DMS153 (cell line): ENCODE results near the gene LPIN3.

Source experiments
- DNase-seq: peaks from one replicate; lab custom pipeline; 2025; lab: John Stamatoyannopoulos, UW

LPIN3 gene

DNA sequence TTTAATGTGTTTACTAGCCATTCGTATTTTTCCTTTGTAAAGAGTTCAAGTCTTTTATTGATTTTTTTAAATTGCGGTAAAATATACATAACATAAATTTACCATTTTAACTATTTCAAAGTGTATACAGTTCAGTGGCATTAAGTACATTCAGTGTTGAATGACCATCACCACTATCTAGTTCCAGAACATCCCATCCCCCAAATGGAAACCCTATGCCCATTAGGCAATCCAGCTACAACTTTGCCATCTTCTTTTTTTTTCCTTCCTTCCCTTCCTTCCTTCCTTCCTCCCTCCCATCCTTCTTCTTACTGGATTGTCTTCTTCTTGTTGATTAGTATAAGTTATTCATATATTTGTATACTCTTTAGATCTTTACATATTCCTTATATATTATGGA lies 8.6 kb downstream of the LPIN3 start:
- no peak for DNase-seq

DNA sequence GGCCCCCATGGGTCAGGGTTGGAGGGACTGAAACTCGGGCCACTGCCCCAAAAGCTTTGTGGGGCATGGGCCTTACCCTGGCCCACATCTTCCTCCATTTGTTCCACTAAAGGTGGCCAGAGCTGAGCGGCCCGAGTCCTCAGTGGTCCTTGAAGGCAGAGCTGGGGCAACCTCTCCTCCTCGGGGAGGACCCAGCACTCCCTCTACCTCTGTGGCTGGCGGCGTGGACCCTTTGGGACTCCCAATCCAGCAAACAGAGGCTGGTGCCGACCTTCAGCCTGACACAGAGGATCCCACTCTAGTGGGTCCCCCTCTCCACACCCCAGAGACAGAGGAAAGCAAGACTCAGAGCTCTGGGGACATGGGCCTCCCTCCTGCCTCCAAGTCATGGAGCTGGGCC lies 9.3 kb downstream of the LPIN3 start:
- no peak for DNase-seq

DNA sequence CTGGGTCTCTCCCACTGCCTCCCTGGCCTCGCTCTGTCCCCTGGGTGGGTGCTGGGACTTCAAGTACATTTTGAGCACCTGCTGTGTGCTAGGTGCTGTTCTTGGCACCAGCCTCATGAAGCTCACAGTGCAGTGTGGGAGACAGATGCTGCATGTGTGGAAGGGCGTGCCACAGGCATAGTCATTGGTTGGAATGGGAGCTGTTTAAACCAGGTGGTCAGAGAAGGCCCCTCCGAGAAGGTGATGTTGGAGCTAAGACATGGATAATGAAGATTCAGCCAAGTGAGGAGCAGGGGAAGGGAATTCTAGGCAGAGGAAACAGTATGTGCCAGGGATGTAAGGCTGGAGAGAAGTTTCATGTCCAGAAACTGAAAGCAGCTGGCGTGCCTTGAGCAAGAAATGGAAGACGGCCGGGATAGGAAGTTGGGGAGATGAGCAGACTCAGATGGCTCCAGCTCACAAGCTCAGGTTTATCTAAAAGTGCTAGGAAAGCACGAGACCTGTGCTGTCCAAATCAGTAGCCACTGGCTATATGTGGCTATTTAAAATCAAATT lies 9.9 kb downstream of the LPIN3 start:
- no peak for DNase-seq

- no peak for DNase-seq
Measured at GRCh38 chr20:41352106-41352505, 11.5 kb downstream of the LPIN3 start.

GRCh38 chr20:41352666-41353065 lies 12.0 kb downstream of the LPIN3 start:
- no peak for DNase-seq

DNA sequence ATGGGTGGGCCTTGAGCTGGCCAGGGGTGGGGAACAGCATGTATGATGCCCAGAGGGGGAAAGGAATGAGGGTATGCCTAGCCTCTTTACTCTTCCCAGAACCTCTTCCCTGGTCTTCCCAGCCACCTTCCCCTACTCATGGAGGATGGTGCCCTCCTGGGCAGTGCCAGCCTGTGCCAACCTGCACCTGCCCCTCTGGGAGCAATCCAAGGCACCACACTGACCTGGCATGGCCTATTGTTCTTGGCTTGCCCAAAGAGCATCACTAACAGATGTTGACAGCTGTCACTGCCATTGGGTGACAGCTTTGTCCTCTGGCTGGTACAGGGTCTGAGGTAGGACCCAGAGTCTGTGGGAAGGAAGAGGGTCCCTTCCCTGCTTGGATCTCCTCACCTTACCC lies 12.9 kb downstream of the LPIN3 start:
- no peak for DNase-seq

GRCh38 chr20:41355192-41355591 lies 14.6 kb downstream of the LPIN3 start:
- DNase-seq, result no peak

DNA sequence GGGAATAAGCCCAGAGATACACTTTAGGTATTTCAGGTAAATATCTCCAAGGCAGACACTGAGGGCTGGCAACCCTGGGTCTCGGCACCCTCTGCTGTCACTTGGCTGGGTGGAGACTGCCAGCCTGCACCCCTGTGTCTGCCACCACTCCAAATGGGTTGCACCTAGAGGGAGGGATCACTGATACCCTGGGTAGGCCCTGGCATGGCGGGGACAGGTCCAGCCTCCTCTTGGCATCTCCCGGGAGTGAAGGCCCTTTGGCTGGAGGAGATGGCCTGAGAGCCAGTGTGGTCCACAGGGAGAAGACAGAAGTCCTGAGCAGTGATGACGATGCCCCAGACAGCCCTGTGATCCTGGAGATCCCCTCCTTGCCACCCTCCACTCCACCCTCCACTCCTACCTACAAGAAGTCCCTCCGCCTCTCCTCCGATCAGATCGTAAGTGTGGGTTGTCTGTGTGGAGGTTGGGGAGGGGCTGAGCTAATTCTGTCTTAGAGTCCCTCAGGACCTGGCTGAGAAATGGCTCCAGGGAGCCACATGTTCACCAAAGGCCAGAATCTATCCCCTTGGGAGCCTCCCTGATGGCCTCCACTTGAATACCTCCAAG lies 15.1 kb downstream of the LPIN3 start:
- no peak for DNase-seq

DNA sequence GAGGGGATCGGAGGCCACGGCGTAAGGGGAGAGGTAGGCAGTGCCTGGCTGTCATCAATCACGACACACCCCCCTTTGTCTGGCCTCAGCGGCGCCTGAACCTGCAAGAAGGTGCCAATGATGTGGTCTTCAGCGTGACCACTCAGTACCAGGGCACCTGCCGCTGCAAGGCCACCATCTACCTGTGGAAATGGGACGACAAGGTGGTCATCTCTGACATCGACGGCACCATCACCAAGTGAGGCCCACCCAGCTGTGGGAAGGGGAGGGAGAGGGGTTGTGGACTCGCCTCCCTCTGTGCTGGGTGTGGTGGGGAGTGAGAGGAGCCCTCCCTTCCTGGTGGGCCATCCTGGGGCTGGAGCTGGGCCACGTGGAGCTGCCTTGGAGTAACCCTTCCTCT lies 16.3 kb downstream of the LPIN3 start:
- DNase-seq, result no peak

GRCh38 chr20:41357424-41358163 lies 17.0 kb downstream of the LPIN3 start:
- no peak for DNase-seq

DNA sequence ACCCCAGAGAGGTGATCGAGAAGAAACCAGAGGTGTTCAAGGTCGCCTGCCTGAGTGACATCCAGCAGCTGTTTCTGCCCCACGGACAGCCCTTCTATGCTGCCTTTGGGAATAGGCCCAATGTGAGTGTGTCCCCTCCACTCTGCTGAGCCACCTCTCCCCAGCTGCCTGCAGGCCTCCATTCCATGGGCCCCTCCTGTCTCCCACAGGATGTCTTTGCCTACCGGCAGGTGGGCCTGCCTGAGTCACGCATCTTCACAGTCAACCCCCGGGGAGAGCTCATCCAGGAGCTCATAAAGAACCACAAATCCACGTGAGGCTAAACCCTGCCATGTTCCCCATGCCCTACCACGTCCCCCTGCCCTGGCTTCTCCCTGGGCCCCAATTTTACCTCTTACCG lies 17.6 kb downstream of the LPIN3 start:
- no peak for DNase-seq

DNA sequence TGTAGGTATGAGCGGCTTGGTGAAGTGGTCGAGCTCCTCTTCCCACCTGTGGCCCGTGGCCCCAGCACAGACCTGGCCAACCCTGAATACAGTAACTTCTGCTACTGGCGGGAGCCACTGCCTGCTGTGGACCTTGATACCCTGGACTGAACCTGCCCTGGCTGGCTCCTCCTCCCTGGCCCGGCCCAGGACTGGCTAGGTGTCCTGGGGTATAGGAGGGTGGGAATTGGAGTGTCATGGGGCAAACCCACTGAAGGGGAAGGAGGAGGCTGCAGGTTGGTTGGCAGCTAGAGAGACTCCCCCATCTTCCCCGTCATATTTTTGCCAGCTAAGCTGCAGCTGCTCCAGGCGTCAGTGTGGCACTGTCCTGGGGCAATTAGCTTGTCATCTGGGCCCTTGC lies 18.1 kb downstream of the LPIN3 start:
- DNase-seq, result no peak

GRCh38 chr20:41359541-41360011 lies 19.0 kb downstream of the LPIN3 start:
- no peak for DNase-seq

DNA sequence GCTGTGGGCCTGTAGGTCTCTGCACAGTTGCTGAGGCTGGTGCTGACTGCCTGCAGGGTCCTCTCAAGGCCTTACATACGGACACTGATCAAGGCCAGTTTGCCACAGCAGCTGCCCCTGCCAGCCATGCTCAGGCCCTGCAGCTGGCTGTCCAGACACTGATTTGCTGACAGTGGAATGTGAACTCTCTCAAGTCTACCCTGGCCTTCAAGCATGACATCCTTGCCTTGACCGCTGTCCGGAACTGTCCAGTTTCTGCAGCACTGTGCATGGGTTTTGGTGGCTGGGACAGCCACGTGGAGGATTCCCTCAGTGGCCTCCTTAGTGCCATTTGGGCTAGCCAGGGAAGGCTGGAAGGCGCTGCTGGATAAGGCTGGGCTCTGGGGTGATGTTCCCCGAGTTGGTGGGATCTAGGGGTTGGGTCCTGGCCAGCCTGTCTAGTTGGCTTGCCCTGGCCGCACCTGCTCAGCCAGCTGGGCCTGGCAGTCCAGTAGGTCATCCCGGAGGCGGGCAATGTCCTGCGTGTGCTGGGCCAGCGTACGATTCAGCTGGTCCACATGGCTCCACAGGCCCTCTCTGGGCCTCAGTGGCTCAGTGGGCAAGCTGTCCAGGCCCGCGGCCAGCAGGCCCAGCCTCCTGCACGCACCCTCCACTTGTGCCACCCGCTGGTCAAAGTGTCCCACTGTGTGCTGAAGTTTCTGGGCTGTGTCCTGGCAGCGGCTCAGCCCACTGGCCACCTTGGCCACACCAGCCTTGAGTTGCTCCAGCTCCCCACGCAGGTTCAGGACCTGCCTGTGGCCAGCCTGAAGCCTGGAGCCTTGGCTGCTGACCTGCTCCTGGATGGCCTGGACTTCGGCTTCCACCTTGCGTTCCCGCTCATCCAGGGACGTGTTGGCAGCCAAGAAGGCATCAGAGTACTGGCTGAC lies 20.5 kb downstream of the LPIN3 start:
- no peak for DNase-seq

GRCh38 chr20:41361757-41362747 lies 21.4 kb downstream of the LPIN3 start:
- DNase-seq, result no peak

DNA sequence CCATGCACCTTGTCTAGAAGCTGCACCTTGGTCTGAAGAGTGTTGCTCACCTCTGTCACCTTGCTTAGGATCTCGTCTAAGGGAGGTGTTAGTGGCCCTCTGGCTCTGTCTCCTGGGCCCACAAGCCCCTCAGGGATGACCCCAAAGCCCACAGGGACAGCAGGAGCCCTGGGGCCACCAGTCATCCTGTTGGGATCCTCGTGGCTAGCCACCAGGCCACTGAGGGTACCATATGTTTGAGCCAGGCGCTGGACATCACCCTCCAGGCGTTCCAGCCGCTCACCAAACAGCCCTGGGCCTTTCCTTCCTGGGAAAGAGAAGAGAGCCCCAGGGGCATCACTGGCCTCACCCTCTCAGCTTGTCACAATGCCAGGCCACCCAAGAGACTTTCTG lies 22.1 kb downstream of the LPIN3 start:
- no peak for DNase-seq

DNA sequence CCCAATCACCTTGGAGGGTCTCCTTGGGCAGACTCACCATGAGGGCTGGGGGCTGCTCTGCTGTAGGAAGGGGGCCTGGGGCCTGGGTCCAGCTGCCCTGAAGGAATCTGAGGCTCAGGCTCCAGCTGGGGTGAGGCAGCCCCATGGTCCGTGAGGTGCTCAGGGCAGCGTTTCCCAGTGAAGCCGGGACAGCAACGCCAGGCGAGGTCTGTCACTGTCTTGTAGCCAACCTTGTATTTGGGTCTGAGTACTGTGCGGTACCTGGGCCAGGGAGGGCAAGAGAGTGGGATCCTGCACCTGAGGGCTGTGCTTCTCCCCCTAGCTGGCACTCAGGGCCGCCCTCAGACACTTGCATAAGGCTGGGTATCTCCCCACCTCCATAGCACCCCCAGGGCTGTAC lies 23.0 kb downstream of the LPIN3 start:
- DNase-seq, result no peak

- DNase-seq, result no peak
Measured at GRCh38 chr20:41364236-41364855, 23.7 kb downstream of the LPIN3 start.

GRCh38 chr20:41364967-41365765 lies 24.5 kb downstream of the LPIN3 start:
- no peak for DNase-seq
